DOHH2 (cell line): ENCODE data around the gene GRID1.

ENCODE experiments used
- H3F3A ChIP-seq: fragments of 200-600 bp; sonication (generic), shearing (Covaris generic); 2 replicates; pipeline ENCODE4 v1.6.0; 2016; ENCODE audit warnings: antibody characterized with exemption, mild to moderate bottlenecking; ENCODE audit not compliant: control insufficient read depth, insufficient read depth
- H3K27ac ChIP-seq: fragments of 200-600 bp; sonication (generic); 2 replicates; pipeline ENCODE4 v1.5.1; 2014; ENCODE audit warnings: low read depth, mild to moderate bottlenecking, low read length, moderate library complexity
- H3K27me3 ChIP-seq: fragments of 200-600 bp; sonication (generic); 2 replicates; pipeline ENCODE4 v1.6.1; 2014; ENCODE audit warnings: mild to moderate bottlenecking, low read length, mixed read lengths; ENCODE audit not compliant: control insufficient read depth
- H3K36me3 ChIP-seq: fragments of 200-600 bp; sonication (generic); 2 replicates; pipeline ENCODE4 v1.6.1; 2014; ENCODE audit warnings: mild to moderate bottlenecking, low read length, moderate library complexity, mixed read lengths; ENCODE audit not compliant: control insufficient read depth
- H3K4me1 ChIP-seq: fragments of 200-600 bp; sonication (generic); 2 replicates; pipeline ENCODE4 v1.6.1; 2014; ENCODE audit warnings: mild to moderate bottlenecking, low read length, mixed read lengths; ENCODE audit not compliant: control insufficient read depth
- H3K4me2 ChIP-seq: fragments of 200-600 bp; sonication (generic); 2 replicates; pipeline ENCODE4 v1.6.0; 2014; ENCODE audit warnings: mild to moderate bottlenecking, low read length, moderate library complexity
- H3K4me3 ChIP-seq: fragments of 200-600 bp; sonication (generic); 2 replicates; pipeline ENCODE4 v1.5.1; 2014; ENCODE audit warnings: mild to moderate bottlenecking, low read length, mixed read lengths
- H3K79me2 ChIP-seq: fragments of 200-600 bp; sonication (generic); 2 replicates; pipeline ENCODE4 v1.6.1; 2014; ENCODE audit warnings: mild to moderate bottlenecking, low read length, mixed read lengths; ENCODE audit not compliant: control insufficient read depth
- H3K9me2 ChIP-seq: fragments of 200-600 bp; sonication (generic); replicated peaks from 2 replicates; pipeline ENCODE4 v1.6.1; 2014; ENCODE audit warnings: mild to moderate bottlenecking, low read length, mixed read lengths; ENCODE audit not compliant: control insufficient read depth
- H3K9me3 ChIP-seq: fragments of 200-600 bp; sonication (generic); 2 replicates; pipeline ENCODE4 v1.6.1; 2014; ENCODE audit warnings: antibody characterized with exemption, low read length, mixed read lengths; ENCODE audit not compliant: control insufficient read depth, insufficient read depth
- H4K20me1 ChIP-seq: fragments of 200-600 bp; sonication (generic); 2 replicates; pipeline ENCODE4 v1.6.0; 2014; ENCODE audit warnings: low read depth, mild to moderate bottlenecking, antibody characterized with exemption, low read length, moderate library complexity; ENCODE audit not compliant: control insufficient read depth, insufficient read depth
- EZH2phosphoT487 ChIP-seq: fragments of 200-600 bp; sonication (generic); IDR thresholded peaks from 2 replicates; pipeline ENCODE4 v1.6.1; 2017; ENCODE audit warnings: borderline replicate concordance, mild to moderate bottlenecking, antibody characterized with exemption, low read length, moderate library complexity, mixed read lengths
- TF ChIP-seq, protein P1 (sequence below): fragments of 200-600 bp; sonication (generic); IDR thresholded peaks from one replicate; pipeline ENCODE4 v1.5.1; 2014; ENCODE audit warnings: antibody characterized with exemption, mild to moderate bottlenecking, low read depth, low read length; ENCODE audit not compliant: poor library complexity, severe bottlenecking

GRID1 gene

DNA sequence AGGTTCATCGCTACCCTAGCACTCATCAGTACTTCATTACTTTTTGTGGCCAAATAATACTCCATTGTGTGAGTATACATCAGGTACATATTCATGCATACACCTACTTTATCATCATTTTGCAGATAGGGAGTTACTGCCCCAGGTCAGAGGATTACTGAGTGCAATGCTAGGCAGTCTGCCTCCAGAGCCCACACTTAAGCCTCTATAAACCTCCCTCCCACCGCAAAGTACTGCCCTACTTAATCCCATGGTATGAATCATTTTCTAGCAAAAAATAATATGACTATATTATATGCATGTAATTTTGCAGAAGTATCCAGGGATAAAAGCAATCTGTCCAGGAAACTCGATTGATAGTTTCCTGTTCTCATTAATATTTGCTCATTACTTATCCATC is 194.3 kb downstream of the GRID1 start:
- Histone ChIP-seq H3K36me3 (no peaks in the 10 kb centered on the region), H3K9me3 (no peaks in the 10 kb centered on the region), H3K9me2 (no peaks in the 10 kb centered on the region), H3K27ac (no peak overlapping the region), H3K27me3 (no peaks in the 10 kb centered on the region), H3K79me2 (no peaks in the 10 kb centered on the region), H3F3A (no peaks in the 10 kb centered on the region), H4K20me1 (no peaks in the 10 kb centered on the region), H3K4me3 (no peak overlapping the region), H3K4me1 (no peaks in the 10 kb centered on the region), H3K4me2 (no peak overlapping the region)
- TF ChIP-seq EZH2phosphoT487: no peak
- TF ChIP-seq, protein P1, sequence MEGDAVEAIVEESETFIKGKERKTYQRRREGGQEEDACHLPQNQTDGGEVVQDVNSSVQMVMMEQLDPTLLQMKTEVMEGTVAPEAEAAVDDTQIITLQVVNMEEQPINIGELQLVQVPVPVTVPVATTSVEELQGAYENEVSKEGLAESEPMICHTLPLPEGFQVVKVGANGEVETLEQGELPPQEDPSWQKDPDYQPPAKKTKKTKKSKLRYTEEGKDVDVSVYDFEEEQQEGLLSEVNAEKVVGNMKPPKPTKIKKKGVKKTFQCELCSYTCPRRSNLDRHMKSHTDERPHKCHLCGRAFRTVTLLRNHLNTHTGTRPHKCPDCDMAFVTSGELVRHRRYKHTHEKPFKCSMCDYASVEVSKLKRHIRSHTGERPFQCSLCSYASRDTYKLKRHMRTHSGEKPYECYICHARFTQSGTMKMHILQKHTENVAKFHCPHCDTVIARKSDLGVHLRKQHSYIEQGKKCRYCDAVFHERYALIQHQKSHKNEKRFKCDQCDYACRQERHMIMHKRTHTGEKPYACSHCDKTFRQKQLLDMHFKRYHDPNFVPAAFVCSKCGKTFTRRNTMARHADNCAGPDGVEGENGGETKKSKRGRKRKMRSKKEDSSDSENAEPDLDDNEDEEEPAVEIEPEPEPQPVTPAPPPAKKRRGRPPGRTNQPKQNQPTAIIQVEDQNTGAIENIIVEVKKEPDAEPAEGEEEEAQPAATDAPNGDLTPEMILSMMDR: no peak

DNA sequence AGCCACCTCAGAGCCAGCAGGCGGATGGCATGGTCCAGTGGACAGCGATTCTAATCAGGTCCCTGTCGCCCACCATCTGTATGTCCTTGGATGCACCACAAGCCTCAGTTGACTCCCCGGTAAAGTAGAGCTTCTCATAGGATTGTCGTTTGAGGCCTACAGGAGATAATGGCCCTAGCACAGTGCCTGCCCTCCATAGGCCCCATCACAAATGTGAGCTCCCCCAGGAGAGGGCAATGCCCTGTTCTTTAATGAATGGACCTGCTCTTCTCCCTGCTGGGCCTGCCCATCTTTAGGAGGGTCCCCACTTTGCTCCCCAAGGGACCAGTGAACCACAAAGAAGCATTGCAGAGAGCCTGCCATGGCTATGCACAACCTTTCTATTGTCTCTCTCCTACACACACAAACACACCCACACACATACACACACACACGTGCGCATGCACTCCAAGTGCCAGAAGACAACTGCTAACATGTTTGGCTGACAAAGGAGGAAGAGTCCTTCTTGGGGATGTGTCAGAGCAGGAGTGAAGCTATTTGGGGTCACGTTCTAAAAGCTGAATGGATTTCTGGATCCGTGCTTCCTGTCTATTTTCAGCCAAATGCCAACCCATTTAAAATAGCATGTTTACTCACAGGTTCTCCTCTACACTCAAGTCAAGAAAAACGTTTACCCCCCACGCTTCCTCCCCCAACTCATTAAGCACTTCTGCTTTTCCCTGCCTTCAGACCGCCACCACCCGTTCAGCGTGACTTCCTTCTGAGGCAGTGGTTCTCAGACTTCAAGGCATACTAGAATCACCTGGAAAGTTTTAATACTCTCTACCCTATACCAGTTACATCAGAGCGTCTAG is 196.1 kb downstream of the GRID1 start:
- no peaks in the 10 kb centered on the region for H3F3A ChIP-seq
- no peak overlapping the region for H3K27ac ChIP-seq
- H3K9me3 ChIP-seq: no peaks in the 10 kb centered on the region
- no peak overlapping the region for H3K4me3 ChIP-seq
- H3K36me3 ChIP-seq: no peaks in the 10 kb centered on the region
- H4K20me1 ChIP-seq: no peaks in the 10 kb centered on the region
- H3K4me2 ChIP-seq: no peak overlapping the region
- TF ChIP-seq, protein P1: no peak
- H3K9me2 ChIP-seq: no peaks in the 10 kb centered on the region
- no peaks in the 10 kb centered on the region for H3K79me2 ChIP-seq
- no peaks in the 10 kb centered on the region for H3K4me1 ChIP-seq
- H3K27me3 ChIP-seq: no peaks in the 10 kb centered on the region

DNA sequence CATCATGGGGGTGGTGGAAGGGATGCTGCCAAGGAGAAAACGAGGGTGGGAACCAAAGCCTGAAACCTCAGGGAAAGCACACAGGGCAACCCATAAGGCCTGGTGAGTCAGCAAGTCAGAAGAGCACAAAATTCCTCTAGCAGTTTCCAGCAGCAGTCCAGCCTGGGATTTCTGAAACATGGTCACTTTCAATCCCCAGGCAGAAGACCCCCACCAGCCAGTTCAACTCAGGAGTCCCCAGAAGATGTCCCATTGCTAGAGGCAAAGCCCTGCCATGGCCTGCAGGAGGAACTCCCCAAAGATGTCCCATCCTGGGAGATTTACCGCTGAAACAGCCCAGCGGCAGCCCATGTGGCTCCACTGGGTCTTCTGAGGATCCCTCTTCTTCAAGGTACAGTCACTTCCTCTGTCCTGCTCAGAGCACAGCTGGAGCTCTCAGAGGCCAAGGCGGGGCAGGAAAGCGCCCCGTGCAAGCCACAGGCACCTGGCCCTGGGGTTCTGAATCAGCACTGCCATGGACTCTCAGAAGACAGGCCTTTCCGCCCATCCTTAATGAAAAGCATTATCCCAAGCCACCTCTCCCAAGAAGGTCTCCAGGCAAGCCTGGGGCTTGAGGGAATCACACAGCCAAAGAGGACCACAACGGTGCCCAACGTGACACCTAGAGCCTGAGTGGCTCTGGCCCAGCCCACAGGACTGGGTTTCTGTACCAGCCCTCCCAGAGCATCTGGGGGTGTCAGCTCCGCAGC is 196.9 kb downstream of the GRID1 start:
- Histone ChIP-seq H3K4me3 (no peak overlapping the region), H3K27ac (no peak overlapping the region), H3K9me2 (no peaks in the 10 kb centered on the region), H3K4me2 (no peak overlapping the region), H4K20me1 (no peaks in the 10 kb centered on the region), H3F3A (no peaks in the 10 kb centered on the region), H3K9me3 (no peaks in the 10 kb centered on the region), H3K36me3 (no peaks in the 10 kb centered on the region), H3K79me2 (no peaks in the 10 kb centered on the region), H3K27me3 (no peaks in the 10 kb centered on the region), H3K4me1 (no peaks in the 10 kb centered on the region)
- TF ChIP-seq, protein P1: no peak
- TF ChIP-seq EZH2phosphoT487: no peak
